ENCODE data around the gene SEC61A1.
A peak's percentile ranks its signal among the peaks of the same experiment; 100 is the strongest.

The SEC61A1 gene

DNA sequence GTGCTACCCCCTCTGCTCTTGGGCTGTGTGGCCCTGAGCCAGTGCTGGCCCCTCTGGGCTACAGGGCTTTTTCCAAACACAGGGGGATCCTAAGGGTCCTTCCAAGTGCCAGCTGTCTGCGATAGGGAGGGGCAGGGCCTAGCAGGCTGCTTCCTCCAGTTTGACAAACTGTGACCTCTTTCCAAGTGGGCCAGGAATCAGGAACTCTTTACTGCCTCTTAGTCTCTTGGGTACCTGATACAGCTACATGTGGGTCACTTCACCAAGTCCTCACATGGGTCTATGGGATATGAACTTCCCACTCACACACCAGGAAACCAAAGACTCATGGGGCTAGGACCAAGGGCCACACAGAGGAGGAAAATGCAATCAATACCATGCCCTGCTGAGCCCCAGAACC is 25.4 kb downstream of the SEC61A1 start:
- DNase-seq (ENCODE audit: low spot score): no peak

DNA sequence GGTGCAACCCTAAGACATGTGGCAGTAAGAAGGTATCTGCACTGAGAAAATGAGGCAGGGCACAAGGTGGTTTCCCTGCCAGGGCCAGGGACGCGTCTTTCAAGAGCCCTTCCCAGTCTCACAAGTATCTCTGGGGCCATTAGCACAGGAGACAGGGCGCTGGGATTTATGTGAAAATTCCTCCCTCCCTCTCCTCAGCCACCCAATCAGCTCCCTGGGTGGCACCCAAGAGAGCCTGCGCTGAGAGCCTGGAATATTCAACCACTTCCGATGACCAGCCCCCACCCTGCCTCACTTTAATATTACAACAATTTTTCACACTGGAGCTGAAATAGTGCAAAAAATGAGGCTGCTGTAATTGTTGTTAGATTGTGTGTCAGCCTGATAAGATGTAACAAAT is 26.1 kb downstream of the SEC61A1 start:
- no peak for DNase-seq (ENCODE audit: low spot score)

DNA sequence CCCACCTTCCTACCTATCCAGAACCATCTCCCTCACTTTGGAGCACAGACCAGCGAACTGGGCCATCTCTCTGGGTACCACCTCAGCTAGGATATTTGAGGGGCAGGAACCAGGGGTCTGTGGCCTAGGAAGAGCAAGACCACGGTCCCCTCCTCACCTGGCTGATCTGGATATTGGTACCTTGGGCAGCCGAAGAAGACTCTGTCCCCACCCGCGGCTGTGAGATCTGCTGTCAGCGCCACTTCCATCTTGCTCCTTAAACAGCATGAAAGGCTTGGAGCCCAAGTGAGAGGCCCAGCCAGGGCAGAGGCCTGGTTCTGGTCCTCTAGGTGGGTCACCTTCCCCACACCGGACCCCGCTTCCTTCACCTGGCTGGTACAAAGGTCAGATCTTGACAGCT is 26.6 kb downstream of the SEC61A1 start:
- DNase-seq (ENCODE audit: low spot score): no peak

DNA sequence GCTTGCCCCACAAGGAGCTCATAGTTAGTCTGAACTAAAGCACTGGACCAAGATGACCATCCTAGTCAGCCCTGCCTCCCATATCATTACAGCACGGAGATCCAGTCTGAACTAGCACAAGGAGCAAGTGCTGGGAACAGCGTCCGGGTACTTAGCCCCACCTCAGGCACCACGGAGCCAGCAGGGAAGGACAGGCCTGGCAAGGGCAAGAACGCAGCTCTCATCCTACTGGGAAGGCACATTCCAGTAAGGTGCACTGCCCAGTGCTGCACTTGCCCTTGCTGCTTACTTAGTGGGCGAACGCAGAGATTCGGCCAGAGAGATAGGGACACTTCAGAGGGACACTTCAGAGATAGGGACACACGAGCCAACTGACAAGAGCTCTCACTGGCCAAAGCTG is 27.6 kb downstream of the SEC61A1 start:
- no peak for DNase-seq (ENCODE audit: low spot score)

DNA sequence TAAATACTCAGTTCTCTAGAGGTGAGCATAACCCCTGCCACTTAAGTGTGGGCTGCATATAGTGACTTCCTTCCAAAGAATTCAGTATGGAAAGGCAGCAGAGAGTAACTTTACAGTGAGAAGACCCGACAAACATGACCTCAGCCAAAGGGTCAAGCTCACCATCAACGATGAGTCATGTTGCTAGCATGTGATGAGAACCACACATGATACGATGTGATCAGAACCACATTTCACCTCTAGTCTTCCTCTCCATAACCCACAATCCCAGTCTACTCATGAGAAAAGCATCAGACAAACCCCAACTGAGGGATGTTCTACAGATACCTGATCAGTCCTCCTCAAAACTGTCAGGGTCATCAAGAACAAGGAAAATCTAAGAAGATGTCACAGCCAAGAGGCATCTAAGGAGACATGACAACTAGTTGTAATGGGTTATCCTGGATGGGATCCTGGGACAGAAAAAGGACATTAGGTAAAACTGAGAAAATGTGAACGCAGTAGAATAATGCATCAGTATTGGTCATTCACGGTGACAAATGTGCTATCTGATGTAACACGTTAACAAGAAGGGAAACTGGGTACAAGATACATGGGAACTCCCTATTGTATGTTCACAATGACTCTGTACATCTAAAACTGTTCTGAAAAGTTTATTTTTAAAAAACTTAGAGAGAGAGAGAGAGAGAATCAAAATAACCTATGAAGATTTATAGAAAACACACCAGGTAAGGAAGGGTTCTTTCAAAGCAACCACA is 28.3 kb downstream of the SEC61A1 start:
- DNase-seq (ENCODE audit: low spot score): no peak

DNA sequence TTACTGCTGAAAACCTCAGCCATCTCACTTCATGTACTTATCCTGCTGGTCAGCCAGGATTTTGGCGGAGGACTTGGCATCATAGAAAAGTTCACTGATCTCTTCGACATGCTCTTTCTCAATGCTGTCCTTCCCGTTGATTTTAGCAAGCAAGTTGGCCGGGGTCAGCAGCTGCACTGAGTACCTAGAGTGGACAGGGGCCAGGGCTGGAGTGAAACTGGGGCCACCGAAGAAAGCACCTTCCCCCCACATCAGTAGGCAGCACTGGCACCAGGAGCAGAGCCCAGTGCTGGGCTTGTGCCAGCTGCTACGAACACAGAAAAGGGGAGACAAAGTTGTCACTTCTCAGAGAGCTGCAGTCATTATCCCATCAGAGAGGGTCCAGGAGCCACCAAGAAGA is 29.0 kb downstream of the SEC61A1 start:
- DNase-seq (ENCODE audit: low spot score): no peak

DNA sequence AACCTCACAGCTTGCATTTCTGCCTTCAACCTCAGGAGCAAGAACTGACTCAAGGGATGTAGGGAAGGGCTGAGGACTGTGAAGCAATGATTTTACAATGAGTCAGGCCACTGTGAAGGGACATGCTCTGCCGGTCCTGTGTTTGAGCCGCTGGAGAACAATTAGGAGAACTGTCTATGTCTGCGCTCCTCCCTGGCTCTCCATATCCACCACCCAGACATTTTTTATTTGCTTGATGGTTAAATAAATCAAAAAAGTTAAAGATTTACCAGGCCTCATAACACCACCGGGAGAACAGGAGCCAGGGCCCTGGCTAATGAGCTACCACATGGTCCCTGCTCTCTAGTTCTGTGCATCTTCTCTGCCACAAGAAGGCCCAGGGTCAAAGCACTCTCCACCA is 29.6 kb downstream of the SEC61A1 start:
- DNase-seq (ENCODE audit: low spot score): no peak

DNA sequence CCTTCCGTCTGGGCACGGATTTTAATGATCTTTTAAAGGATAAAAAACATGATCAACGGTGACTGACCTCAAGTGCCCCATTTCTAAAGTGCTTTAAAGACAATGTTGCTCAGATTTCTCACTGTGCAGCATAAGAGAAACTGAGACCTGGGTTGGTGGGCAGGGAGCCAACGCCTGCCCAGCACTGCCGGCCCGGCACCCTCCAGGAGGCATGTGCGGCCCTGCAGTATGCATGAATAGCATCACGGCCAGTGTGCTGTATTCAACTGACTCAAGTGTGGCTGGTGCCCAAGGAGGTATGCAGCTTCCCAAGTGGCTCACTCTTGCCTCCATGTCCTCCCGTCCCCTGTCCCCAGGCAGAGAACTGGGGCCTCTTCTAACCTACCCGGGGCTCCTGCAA is 30.3 kb downstream of the SEC61A1 start:
- DNase-seq (ENCODE audit: low spot score): no peak

DNA sequence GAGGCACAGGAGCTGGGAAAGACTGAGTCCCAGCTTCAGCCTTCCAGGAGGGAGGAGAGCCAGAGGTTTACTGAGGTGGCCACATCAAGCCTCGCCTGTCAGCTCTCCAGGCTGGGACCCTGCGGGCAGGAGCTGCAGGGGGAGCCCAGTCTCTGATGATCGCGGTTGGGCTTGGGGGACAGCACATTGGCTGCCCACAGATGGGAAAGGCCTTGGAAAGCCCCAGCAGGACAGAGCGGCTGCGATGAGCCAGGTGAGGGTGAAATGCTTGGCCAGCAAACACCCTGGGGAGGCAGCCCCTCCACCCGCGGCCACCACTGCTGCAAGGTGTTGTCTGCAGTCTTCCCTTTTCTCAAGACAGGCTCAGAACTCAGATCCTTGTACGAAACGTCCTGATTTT is 31.2 kb downstream of the SEC61A1 start:
- no peak for DNase-seq (ENCODE audit: low spot score)

DNA sequence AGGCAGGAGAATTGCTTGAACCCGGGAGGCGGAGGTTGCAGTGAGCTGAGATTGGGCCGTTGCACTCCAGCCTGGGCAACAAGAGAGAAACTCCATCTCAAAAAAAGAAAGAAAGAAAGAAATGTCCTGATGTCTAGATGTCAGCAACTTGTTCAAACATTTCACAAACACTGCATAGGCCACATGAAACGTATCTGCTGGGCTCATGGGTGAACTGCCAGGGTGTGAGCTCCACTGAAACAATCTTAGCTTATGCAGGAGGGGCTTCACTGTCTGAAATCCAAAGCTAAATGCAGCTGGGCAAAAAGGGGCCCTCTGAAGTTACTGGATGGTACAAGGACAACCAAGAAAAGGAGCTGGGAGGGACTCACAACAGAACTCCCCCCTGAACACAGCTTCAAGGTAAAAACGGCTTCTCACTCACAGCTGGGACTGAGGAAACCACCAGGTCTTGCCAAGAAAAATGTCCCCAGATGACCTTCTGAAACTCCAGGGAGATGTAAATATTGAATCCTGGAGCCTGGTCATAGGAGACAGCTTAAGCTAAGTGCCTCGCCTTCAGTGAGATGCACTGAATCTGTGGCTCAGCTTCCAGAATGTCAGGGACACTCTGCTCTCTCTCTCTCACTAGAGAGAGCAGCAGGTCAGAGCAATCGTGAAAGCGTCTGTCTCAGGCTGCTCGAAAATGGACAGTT is 31.9 kb downstream of the SEC61A1 start:
- DNase-seq (ENCODE audit: low spot score): no peak

DNA sequence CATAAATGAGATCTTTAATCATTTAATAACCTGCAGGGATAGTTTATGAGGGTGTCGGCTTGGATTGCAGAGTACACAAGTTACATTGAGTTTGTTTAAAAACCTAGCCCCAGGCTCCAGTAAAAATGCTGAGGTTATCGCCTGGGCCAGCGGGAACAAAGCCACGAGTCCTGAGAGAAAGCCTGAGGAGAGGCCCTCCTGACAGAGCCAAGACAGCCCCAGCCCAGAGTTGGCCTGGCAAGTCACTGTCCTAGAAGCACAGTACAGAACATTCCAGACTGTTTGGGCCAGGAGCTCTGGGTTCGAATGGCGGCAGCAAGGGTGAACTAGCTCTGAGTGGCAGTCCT is 32.4 kb downstream of the SEC61A1 start:
- no peak for DNase-seq (ENCODE audit: low spot score)

DNA sequence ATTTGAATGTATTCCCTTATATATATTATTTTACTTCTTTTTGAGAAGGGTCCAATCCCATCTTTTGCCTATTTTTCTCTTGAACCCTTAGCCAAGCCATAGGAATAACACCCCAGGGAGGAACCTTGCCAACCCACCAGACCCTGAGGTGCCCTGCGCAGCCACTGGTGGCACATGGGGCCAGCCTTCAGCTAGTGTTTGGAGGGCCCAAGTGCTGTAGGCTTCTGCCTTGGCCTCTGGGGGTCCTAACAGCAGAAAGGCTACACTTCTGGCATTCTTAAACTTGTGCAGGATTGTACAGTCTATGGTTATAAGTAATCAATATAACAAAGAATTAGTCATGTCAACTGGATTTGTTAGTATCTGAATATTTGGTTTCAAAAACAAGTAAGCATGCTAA is 36.9 kb downstream of the SEC61A1 start:
- DNase-seq (ENCODE audit: low spot score): no peak

DNA sequence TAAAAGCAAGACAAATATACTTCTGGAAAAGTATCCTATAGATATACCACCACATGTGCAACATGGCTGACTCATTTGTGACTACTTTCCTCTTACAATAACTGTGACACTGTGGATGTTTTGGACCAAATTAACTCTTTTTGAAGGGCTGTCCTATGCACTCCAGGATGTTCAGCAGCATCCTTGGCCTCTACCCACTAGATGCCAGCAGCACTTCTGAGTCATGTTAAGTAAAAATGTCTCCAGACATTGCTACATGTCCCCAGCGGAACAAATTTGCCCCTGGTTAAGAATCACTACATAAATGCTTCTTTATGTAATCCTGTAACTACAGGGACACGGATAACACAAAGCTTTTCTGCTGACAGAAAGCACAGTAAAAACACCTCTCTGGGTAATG is 39.3 kb downstream of the SEC61A1 start:
- DNase-seq (ENCODE audit: low spot score): no peak

DNA sequence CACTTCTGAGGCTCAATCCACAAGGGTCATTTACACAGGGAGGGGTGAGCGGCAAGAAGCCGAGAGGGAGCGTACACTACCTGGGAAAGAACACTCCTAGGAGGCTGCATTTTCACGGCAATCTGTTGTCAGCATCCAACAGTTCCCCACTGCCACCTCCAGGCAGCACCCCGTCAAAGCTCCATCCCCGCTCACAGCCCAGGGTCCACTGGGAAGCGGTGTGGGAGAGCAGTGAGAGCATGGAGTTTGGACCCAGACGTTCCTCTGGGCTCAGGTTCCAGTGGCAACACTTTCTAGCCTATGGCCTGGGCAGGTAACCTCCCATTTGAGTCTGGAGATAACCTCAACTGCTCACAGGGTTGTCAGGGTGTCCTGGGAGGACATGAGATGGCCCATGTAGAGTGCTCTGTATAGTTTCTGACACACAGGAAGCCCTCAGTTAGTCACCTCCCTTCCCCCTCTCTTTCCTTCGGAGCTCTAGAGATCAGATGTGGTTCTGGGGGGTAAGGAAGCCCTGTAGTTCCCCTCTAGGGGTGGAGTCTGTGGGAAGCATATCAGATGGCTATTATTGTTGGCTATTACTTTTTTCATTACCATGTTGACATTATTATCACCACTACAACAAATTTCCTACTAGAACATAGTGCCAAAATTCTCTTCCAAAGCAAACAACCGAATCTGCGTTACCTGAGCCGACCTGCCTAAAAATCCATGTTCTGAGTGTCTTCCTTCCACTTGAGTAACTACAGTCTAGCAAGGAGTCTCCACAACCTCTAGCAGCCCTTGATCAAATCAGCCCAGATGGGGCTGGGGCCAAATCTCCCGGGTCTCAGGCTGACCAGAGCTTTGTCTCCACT is 42.3 kb downstream of the SEC61A1 start:
- DNase-seq (ENCODE audit: low spot score): no peak

DNA sequence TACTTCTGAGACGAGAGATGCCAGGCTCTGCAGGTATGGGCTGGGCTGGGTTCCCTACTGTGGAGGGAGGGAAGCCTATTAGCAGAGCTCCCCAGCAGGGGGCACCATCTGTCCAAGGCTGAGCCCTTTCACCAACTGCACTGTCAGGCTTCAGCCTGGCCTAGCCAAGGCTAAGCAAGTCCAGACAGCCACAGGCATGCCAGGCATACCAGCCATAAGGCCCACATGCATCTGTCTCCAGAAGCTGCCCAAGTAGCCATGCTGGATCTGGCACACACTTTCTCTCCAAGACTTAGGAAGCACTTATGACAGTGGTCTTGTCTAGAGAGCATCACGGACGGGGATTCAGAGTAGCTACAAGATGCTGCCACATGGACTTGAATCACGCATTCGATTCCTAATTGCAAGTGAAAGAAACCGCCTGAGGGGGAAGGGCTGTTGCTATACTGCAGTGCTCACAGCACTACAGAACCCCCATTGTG is 43.0 kb downstream of the SEC61A1 start:
- DNase-seq (ENCODE audit: low spot score): peak; percentile 85

DNA sequence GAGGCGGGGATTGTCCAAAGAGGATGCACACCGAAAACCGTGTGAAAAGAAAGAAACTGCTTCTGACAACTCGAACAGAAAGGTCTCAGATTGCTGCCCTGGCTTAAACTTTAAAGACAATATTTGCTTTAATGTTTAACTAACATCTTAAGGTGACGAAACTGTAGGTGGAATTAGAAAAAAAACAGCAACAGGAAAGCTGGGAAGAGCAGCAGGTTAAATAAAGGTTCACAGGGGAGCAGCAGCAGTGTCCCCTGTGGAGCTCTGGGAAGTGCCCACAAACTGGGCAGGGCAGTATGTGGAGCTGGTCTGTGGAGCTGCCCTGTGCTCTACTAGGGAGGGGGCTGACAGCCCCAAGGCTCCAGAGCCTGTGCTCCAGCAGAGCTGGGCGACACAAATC is 46.0 kb downstream of the SEC61A1 start:
- DNase-seq (ENCODE audit: low spot score): no peak

DNA sequence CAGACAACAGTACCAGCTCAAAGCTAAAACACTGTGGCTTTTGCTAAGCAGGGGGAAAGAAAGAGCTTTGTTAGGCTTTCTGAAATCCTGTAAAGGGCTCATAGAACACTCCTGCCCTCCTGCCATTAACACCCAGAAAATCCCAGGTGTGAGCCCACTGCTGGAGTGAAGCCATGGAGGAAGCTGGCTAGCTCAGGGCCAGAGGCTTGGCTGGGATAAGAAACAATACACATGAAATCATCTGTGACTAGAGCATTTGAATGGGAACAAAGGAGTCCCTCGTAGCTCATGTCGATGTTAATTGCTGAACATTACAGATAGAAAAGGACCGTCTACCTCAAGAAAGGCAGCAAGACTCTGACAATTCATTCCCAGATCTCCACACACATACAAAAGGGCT is 47.9 kb downstream of the SEC61A1 start:
- DNase-seq (ENCODE audit: low spot score): no peak

DNA sequence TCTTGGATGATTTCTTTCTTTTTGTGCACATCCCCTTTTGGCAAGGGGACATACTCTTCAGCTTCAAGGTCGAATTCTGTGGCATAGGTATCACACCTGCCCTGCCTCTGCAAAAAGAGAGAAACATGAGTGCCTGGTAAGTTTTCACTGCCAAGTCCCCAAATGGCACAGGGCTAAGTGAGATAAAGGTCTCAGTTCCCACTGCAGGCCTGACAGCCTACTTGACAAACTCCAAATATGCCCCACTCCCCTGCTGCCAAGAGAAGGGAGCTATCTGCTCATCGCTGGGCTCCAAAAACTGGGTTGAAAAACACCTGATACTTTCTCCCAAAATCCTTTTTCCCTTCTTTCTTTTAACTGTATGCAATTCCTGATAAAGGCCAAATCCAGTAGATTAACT is 48.4 kb downstream of the SEC61A1 start:
- no peak for DNase-seq (ENCODE audit: low spot score)

DNA sequence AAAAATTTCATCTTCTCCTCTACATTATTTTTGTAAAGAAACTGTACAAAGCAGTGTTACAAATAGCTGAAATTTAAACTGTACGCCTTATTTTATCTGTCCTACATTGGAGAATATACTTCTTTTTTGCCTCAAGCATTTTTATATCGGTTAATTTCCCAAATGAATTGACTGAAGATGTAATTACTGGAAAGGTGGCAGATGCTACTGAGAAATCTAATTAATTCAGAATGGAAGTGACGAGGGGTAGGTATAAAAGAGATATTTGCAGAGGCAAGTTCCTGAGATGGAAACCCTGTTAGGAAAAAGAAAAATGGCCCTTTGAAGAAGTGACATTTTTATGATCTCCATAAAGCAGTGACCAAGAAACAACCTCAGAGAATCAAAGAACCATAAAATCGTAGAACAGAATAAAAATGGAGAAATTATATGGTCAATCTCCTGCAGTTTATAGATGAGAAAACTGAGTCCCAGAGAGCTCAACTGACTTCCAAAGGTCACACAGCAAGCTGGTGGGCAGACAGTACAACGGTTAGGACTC is 51.0 kb downstream of the SEC61A1 start:
- DNase-seq (ENCODE audit: low spot score): no peak

DNA sequence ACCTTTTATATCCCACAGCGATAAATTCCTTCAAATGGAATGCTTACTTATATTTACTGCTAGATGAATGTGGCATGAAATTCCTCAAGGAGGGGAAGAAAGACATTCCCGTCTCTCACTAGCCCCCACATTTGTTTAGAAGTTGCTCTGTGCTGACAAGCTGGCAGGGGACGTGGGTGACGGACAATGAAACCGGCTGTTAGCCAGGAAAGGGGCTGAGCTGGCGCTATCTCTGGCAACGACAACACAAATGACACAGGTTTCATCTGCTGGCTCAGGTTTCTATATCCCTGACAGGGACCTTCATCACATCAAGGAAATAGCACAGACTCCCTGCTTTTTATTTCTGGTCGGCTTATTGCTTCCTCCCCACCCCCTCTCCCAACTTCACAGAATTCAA is 55.6 kb downstream of the SEC61A1 start:
- no peak for DNase-seq (ENCODE audit: low spot score)

DNA sequence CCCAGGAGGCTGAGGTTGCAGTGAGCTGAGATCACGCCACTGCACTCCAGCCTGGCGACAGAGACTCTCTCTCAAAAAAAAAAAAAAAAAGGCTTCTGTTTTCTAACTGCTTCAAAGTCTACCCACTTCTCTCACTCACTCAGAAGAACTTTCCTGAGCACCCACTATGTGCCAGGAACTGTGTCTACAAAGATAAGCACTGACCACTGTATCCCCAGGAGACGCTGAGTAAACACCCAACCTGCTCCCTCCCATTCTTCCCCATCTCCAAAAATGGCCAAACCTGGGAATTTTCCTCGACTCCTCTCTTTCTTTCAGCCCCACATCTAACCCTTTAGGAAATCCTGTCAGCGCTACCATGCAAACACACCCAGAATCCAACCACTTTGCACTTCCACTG is 58.9 kb downstream of the SEC61A1 start:
- DNase-seq (ENCODE audit: low spot score): no peak

DNA sequence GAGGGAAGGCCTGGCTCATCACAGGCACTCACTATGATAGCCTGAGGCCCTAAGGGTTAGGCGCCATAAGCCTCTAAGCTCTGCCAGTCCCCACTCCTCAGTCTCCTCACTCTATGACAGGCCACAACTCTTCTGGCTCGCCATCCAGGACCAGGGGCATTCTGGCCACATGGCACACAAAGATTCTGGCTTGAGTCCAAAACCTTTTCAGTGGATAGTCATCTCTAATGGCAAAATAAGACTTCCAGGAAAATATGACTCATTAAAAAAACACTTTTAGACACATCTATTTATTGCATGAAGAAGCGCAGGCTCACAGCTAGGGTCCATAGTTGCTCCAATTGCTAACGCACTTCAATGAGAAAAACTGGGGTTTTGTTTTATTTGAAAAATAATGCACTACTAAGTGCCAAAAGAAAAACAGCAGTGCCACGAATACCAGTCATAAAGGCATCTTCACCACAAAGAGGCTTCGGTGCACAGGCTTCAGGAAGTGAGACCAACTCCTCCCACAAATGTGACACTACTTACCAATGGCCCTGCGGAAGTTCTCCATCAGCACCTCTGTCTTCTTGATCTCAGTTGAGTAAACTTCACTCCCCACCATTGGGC is 60.2 kb downstream of the SEC61A1 start:
- no peak for DNase-seq (ENCODE audit: low spot score)
